GM03348 (cell line): ENCODE results near the gene ATG14.
"Not testable (repeated sequence)": the region's sequence is repeated elsewhere in the genome, so short reads cannot be mapped to it uniquely, and the experiment has no call there.

Experiments
- DNase-seq: peaks from one replicate; pipeline ENCODE4 v3.0.0; 2012; ENCODE audit warnings: low spot score

ATG14 gene

GRCh38 chr14:55433880-55434804 lies 22.5 kb upstream of the ATG14 start:
- DNase-seq, result no peak

GRCh38 chr14:55432628-55433027 lies 21.0 kb upstream of the ATG14 start:
- DNase-seq, result no peak

DNA sequence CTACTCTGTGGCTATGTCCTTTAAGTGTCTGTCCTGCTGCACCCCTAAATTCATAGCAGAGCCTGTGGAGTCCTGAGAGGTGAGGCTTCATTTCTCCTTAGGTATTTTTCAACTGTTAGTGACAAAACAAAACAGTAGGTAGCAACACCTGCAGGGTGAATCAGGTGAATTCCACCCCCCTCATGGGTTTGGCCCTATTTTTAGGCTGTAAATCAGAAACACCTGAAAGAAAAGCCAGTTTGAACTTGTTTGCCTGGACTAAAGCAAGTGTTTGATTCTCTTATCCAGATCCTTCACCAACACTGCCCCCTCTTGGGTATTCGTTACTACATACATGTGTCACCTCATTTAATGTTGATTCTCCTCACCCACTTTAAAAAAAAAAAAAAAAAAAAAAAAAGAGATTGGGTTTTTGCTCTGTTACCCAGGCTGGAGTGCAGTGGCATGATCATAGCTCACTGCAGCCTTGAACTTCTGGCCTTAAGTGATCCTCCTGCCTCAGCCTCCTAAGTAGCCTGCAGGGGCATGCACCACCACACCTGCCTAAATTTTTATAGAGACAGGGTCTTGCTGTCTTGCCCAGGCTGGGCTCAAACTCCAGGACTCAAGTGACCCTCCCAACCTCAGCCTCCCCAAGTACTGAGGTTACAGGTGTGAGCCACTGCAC lies 18.5 kb upstream of the ATG14 start:
- peak; percentile 79 for DNase-seq

GRCh38 chr14:55427439-55427838 lies 15.8 kb upstream of the ATG14 start:
- DNase-seq, result no peak

DNA sequence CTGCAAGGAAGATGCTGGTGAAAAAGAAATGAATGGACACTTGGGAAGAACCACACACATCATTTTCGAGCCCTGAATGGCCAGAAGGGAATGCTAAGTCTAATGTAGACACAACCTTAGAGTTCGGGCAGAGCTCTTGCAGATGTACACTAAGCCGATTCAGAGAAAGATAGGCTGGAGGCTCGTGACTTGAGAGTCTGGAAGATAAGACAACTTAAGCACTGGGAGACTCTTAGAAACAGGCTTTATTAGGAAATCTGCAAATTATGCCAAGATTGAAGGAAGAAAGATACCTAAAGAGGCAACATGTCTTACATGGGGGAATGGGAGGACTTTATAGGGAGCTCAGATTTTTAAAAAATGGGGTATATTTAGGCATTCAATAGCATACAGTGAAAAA lies 15.3 kb upstream of the ATG14 start:
- no peak for DNase-seq

DNA sequence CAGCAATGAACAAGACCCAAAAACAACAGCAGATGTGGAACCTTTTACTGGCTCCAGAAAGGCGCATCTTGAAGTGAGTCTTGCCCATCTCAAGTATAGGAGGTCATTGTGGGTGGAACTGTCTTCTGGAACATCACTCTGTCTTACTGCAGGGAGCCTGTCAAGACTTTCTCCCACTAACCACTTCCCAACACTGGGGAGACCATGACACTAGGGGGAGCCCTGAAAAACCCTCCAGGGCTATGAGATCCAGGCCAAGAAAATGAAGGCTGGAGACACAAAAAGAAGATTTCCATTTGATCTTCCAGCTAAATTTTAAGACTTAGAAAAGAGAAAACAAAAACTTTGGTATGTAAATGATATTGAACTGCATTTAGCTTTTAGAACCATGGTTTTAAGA lies 13.5 kb upstream of the ATG14 start:
- DNase-seq, result no peak

GRCh38 chr14:55423969-55424368 lies 12.3 kb upstream of the ATG14 start:
- no peak for DNase-seq

DNA sequence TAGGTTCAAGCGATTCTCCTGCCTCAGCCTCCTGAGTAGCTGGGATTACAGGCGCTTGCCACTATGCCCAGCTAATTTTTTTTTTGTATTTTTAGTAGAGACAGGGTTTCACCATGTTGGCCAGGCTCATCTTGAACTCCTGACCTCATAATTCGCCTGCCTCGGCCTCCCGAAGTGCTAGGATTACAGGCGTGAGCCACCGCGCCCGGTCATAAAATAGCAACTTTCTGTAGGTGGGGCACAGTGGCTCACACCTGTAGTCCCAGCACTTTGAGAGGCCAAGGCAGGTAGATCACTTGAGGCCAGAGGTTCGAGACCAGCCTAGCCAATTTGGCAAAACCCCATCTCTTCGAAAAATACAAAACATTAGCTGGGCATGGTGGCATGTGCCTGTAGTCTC lies 10.7 kb upstream of the ATG14 start:
- DNase-seq, result not testable (repeated sequence)

GRCh38 chr14:55419663-55420062 lies 8.0 kb upstream of the ATG14 start:
- no peak for DNase-seq

DNA sequence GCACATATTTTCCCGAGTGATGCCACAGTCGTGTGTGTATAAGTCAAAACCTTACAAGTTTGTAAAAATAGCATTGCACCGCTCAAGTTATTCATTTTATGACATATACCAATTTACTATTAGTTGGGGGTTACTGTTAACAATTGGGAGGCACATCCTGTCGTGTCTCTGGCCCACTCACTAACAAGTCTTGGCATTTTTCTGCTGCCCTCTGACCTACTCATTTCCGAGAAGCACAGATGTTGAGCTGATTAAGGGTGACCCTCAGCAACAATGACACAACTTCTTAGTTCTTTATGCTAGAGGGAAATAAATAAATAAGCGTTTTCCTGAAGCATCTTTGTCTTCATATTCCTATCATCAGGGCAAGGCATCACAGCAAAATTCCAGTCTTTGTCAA lies 6.8 kb upstream of the ATG14 start:
- no peak for DNase-seq

GRCh38 chr14:55417955-55418354 lies 6.3 kb upstream of the ATG14 start:
- DNase-seq, result no peak

DNA sequence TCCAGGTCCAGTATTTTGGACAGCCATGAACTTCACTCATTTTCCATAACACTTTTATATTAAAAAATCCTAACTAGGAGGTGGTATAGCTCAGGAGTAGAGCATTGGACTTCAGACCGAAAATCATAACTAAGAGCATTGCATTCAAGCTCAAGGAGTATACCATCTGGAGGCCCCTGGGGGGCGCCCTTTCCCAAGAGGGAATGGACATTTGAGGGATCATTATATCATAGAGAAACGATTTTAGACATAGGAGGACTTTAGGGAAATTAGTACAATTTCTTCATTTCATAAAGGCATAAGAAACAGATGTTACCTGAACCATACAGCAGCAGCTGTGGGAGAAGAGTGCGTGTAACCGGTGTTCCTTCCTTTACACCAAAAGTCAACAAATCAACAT lies 5.2 kb upstream of the ATG14 start:
- DNase-seq, result no peak

GRCh38 chr14:55414551-55414950 lies 2.9 kb upstream of the ATG14 start:
- DNase-seq, result no peak

GRCh38 chr14:55412676-55413075 lies 1.0 kb upstream of the ATG14 start:
- no peak for DNase-seq

DNA sequence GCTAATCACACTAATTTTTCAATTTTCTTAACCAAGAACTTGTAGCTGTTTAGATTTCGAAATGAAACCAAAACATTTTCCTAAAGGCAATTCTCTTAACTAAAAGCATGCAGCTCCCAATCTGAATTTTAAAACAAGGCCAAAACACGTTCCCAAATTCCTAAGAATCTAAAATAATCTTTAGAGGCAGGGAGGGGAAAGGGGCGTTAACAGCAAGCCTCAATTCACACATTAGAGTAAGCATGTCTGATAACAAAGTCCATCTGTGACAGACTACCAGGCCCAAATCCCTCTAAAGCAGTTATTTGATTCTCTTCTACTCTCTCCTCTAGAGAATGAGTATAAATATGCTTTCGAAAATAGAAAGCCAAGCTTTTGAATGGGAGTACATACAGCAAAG lies 754 bp downstream of the ATG14 start:
- DNase-seq, result peak; percentile 16

DNA sequence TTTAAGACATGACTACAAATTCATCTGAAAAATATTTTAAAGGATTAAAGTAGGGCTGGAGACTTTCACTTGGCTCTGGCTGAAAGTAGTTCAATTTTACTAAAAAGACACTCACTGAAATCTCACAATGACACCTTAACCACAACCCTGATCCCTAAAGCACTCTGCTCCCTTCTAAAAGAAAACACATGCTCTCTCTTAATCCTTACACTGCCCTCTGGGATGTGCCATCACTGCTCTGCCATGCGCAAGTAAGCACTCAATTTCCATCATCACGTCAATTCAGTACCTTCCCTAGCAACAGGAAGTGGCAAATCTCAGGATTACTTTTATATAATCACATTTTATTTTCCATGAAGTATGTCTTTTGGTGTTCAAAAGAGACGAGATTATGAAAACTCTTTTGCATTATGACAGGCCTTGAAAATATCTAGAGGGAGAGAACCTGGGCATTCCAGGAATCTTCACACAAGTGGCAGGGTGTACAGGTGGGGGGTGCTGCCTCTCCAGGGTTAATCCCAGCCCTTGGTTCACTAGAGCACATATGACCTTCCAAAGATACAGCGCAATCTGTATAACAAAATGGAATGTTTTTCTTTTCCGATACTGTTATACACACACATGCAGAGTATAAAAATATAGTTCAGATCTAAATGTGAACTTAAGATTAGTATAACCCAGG lies 7.3 kb downstream of the ATG14 start:
- no peak for DNase-seq

GRCh38 chr14:55401751-55402150 lies 9.9 kb downstream of the ATG14 start:
- DNase-seq, result no peak

DNA sequence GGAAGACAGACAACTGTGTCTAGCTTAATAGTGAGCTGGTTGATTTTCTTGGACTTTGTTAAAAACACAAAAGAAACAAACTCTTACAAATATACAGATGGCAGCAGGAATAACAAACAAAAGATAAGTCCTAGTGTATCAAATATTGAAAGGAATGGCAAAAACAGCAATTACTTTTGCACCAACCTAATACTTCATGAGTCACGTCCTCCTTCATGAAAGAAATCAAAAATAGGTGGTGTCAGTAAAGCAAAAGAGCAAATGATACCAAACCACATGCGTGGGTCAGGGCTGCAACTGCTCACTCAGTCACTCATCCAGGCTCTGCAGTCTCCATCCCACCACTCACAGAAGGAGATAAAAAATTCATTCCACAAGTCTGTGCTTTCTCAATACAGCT lies 11.8 kb downstream of the ATG14 start:
- DNase-seq, result no peak

DNA sequence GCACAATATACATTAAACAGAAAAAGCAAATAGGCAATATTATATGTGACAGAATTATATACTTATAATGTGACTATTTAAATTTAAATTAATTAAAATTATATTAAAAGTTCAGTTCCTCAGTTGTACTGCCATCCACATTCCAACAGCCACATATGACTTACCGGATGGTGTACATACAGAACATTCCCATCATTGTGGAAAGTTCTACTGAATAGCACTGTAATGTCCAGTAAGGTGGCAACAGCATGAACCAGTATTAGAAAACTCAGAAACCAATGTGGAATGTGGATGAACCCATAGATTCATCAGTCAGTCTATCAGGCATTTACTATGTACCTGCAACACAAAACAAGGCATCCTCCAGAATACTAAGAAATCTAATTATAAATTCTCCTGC lies 12.4 kb downstream of the ATG14 start:
- DNase-seq, result no peak

DNA sequence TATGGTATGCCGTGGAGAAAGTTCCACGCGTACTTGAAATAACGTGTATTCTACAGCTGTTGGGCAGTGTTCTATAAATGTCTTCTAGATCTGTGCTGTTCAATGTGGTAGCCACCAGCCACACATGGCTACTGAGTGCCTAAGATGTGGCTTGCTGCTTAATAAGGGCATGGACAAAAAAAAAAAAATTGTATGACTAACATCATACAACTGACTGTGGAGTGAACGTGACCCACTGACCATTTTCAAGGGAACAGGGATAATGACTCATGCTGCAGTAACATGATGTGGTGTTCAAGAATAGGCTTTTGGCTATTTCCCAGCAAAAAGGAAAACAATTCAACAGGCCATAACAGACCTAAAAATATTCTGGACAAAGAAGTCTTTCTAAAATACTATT lies 13.0 kb downstream of the ATG14 start:
- peak; percentile 85 for DNase-seq

DNA sequence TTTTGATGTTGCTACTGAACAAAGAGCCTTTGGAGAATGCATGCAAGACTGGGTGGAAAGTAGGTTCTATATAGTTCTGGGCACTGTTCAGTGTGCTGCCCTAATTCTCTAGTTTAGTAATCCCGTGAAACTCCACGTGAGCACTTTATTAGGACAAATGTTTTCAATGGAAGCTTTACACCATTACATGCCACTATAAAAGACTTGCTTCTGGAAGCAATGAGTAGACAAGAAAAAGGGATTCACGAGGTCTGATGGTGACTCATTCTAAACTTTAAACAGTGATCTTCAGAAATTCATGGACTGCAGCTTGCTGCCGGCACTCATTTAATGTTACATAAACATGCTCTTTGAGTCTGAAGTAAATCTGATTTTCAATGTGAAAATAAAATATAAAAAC lies 22.3 kb downstream of the ATG14 start:
- peak; percentile 56 for DNase-seq

DNA sequence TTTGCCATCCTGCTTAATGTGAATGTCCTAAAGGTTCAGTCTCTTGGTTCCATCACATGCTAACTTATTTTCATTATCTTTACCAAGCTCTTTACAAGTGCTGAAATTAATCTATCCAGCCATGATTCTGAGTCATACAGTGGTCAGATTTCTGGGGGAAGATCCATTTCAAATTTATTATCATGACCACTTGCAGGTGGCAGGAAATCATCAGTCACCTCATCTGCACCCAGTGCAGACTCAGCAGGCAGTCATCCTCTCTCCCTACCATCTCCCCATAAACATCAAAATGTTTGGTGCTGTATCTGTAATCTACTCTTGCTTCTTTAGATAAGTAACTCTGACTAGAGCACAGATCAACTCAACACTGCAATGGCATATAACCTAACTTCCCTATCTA lies 23.5 kb downstream of the ATG14 start:
- peak; percentile 39 for DNase-seq

GRCh38 chr14:55387121-55387520 lies 24.5 kb downstream of the ATG14 start:
- DNase-seq, result no peak
